H54 (cell line): ENCODE results near the gene SMG6.
A peak's percentile ranks its signal among the peaks of the same experiment; 100 is the strongest.

Experiments
- DNase-seq: peaks from one replicate; pipeline ENCODE4 v3.0.0; 2011; ENCODE audit warnings: low spot score, mixed read lengths; ENCODE audit not compliant: insufficient read length
- FAIRE-seq: peaks from 3 replicates; lab custom pipeline; 2011; peaks lifted over from hg19 to GRCh38; lab: Jason Lieb, UNC
- POLR2A ChIP-seq: IDR thresholded peaks from 2 replicates; pipeline ENCODE4 v1.6.1; 2011; ENCODE audit warnings: low read depth, mild to moderate bottlenecking, low read length

Gene SMG6

DNA sequence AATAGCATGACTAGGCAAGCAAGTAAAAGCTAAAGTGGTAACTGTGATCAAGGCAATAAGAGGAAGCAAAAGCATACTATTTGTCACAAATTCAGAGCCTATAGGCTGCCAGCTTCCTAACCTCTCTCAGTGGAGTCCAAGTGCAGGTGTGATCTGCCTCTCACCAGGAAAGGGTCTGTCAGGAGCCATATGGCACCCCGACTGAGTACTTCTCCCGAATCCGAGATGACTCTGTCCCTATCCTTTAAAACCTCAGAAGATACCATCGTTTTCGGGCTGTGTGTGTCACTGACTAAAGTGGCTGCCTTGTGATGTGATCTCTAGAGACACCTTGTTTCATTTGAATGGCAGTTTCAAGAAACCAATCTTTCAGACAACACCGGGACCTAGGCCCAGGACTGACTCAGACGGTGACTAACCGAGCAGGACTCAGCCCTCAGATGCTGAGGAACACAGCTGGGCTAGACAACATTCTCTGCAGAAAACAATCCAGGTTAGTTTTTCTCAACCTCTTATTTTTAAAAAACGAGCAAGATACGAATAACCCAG lies 63.6 kb downstream of the SMG6 start:
- TF ChIP-seq POLR2A = no peak
- FAIRE-seq = peak; percentile 88
- peak; percentile 78 for DNase-seq

DNA sequence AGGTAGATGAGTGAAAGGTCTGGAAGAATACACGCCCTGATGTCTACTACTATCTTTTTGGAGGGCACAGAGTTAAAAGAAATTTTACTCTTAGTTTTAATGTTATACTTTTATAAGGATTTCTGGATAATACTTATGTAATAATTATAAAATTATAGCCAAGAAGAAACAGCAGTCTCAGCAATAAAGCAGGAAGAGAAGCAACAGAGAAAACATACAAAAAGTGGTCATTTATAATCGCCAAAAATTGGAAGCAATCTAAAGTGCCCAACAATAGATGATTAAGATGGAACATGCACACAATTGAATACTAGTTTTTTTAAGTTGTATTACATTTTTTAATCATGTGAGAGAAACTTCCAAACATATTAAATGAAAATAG lies 64.4 kb downstream of the SMG6 start:
- TF ChIP-seq POLR2A = no peak
- FAIRE-seq (no peak), DNase-seq (no peak)

GRCh38 chr17:2238432-2239169 lies 65.0 kb downstream of the SMG6 start:
- DNase-seq = no peak
- TF ChIP-seq POLR2A = no peak
- FAIRE-seq = no peak

DNA sequence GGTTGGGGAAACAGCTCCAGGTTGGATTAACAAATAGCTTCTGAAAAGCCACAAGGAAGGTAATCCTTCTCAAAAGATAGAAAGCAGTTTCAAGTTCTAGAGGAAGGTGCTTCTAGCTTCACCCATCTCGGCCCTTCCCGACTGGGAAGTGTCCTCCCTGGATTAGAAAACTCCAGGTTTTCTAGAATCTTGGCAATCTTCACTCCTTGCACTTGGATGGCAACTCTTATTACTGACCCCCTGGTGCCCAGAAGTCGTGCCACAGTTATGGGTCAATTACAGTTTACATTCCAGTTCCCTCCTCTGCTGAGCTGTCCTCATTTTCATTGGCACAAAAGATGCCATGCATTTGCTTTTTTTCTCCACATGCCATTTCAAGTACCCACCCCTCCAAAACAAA lies 65.6 kb downstream of the SMG6 start:
- FAIRE-seq = no peak
- no peak for DNase-seq
- TF ChIP-seq POLR2A = no peak

- DNase-seq (no peak), FAIRE-seq (no peak)
- no peak for TF ChIP-seq POLR2A
Observed at GRCh38 chr17:2237521-2237921, 66.1 kb downstream of the SMG6 start.

GRCh38 chr17:2235792-2236366 lies 67.7 kb downstream of the SMG6 start:
- TF ChIP-seq POLR2A = no peak
- no peak for FAIRE-seq
- DNase-seq = no peak

GRCh38 chr17:2235265-2235664 lies 68.3 kb downstream of the SMG6 start:
- TF ChIP-seq POLR2A = no peak
- FAIRE-seq = no peak
- no peak for DNase-seq

GRCh38 chr17:2233441-2233947 lies 70.1 kb downstream of the SMG6 start:
- no peak for TF ChIP-seq POLR2A
- no peak for DNase-seq
- FAIRE-seq = no peak

DNA sequence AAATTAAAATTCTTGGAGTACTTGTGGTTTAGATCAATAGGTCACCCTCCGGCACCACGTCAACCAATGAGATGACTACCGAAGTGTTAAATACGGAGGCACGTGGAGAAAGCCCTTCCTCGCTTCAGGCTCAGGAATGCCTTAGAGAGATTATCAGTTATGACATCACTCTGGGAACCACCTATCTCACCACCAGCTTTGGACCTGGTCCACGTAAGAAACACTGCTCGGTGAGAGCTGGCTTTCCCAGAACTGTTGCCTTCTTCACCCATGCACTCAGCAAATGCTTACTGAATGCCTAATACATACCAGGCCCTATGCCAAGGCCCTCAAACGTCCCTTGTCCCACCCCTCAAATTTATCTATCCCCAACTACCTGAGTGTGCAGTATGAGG lies 71.3 kb downstream of the SMG6 start:
- TF ChIP-seq POLR2A = no peak
- FAIRE-seq = no peak
- DNase-seq = no peak

- no peak for FAIRE-seq
- DNase-seq = no peak
Observed at GRCh38 chr17:2230877-2231276, 72.7 kb downstream of the SMG6 start.

DNA sequence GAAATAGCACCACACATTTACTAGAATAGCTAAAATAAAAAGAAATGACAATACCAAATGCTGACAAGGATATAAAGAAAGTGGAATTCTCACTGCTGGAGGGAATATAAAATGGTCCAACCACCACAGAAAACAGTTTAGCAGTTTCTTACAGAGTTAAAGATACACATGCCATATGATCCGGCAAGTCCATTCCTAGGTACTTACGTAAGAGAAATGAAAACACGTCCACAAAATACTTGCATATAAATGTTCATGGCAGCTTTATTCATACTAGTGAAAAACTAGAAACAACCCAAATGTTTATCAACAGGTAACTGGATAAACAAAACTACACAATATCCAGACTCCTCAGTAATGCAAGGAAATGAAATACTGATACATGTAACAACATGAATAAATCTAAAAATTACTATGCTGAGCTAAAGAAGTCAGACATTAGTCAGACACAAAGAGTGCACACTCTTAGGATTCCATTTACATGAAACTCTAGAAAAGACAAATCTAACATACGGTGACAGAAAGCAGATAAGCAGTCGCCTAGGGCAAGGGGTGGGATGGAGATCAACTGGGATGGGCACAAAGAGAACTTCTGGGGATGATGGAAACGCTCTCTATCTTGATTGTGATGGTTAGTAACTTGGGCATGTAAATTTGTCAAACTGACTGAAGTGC lies 76.4 kb downstream of the SMG6 start:
- TF ChIP-seq POLR2A = no peak
- DNase-seq (no peak), FAIRE-seq (no peak)

More at GRCh38 chr17:2230877-2231276, 72.7 kb downstream of the SMG6 start:
- TF ChIP-seq POLR2A = no peak

DNA sequence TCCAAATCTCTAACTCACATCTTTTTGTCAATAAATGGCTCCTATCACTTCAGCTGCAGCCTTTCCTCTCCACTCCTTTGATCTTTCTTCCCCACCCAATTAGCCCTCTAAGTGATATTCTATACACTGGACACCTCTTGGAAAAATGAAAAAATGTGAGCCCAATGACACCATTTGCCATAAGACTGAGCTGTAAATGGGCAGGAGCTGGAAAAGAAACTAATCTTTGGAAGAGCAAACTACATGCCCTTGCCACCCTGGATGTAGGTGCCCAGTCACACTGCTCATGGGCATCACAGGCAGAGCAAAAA lies 80.0 kb downstream of the SMG6 start:
- FAIRE-seq = no peak

DNA sequence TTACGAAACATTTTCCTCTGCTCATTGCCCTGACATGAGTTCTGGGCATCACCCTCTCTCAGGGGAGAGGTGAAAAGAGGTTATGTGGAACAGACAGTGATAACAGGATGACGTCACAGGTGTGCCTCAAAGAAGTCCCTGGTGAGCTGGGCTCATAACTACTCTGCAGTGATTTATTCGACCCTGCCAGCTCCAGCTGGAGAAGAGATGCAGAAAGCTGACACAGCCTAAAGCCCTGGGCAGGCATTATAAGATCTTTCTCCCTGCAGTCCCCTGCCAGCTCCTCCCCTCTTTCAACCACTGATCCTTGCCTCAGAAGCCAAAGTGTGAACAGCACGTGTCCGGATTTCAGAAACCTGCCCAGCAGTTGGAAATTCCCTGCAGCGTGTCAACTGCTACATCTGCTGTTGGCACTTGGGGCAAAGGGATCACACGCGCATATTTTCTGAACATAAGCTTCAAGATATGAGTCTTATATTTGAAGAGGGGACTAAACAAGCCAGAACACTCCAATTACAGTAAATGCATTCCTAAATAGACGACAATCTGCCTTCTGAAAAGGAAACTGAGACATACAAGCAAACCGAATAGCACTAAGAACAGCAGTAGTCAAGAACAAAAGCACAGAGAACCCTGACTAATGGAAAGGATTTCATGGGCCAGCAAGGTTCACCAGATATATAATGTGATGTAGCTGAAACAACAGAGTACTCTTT lies 80.5 kb downstream of the SMG6 start:
- FAIRE-seq = no peak
- TF ChIP-seq POLR2A = no peak
- DNase-seq = no peak

More for the DNA sequence above, 80.0 kb downstream of the SMG6 start:
- no peak for DNase-seq
- no peak for TF ChIP-seq POLR2A

DNA sequence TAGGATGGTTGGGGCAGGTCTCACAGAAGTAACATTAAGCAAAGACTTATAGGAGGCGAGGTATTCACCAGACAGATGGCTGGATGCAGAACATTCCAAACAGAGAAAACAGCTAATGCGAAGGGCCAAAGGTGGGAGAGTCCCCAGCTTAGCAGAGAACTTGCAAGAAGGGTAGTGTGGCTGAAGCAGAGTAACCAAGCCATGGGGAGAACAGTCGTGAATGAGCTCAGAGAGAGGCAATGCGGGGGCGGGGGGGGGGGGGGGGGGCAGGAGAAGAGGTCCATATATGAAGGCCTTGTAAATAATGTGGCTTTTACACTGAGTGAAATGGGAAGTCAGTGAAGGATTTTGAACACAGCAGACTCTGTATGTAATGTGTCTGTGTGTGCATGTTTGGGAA lies 81.3 kb downstream of the SMG6 start:
- no peak for TF ChIP-seq POLR2A
- FAIRE-seq (no peak), DNase-seq (no peak)

GRCh38 chr17:2218426-2218825 lies 85.2 kb downstream of the SMG6 start:
- no peak for TF ChIP-seq POLR2A
- FAIRE-seq (no peak), DNase-seq (no peak)
